ENCODE results near the gene CDH4.
"Not testable (repeated sequence)": the region's sequence is repeated elsewhere in the genome, so short reads cannot be mapped to it uniquely, and the experiment has no call there.

CDH4 gene

DNA sequence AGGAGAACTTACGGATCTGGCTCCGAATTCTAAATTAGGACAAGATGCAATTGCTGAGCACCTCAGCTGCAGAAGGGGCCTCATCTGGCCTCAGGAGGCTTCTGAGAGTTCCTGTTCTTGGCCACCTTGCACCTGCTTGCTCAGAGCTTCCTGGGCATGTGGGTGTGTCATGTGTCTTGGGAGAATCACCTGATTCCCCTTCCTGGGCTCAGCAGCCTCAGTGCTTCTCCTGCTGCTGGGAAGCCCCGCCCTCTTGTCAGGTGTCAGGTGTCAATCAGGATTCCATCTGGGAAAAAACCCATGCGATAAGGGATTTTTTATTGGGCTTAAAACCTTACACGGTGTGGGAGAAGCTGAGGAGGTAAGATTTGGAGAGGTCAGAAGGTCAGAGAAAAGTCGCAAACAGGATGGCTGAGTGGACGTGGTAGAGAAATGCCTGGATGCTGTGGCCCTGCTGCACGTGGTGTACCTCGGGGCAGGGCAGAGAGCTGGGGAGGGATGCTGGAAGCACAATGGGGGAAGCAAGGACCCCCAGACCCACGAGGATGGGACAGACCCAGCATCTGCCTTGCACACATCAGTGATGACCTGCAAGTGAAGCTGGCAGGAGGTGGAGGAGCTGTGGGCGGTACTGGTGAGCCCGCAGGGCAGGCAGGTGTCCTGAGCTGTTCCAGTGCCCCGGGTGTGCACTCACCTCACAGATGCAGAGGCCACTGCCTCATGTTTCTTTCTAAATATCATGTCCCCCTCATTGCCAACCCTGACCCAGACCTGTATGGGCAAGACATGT lies 170.8 kb downstream of the CDH4 start:
- no peak overlapping the region for H3K4me3 ChIP-seq (ENCODE audit: low read depth, low read length)
- TF ChIP-seq, protein P1, sequence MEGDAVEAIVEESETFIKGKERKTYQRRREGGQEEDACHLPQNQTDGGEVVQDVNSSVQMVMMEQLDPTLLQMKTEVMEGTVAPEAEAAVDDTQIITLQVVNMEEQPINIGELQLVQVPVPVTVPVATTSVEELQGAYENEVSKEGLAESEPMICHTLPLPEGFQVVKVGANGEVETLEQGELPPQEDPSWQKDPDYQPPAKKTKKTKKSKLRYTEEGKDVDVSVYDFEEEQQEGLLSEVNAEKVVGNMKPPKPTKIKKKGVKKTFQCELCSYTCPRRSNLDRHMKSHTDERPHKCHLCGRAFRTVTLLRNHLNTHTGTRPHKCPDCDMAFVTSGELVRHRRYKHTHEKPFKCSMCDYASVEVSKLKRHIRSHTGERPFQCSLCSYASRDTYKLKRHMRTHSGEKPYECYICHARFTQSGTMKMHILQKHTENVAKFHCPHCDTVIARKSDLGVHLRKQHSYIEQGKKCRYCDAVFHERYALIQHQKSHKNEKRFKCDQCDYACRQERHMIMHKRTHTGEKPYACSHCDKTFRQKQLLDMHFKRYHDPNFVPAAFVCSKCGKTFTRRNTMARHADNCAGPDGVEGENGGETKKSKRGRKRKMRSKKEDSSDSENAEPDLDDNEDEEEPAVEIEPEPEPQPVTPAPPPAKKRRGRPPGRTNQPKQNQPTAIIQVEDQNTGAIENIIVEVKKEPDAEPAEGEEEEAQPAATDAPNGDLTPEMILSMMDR (IDR thresholded peaks at IDR 0.05; ENCODE audit: low read depth, low read length), result no peak

DNA sequence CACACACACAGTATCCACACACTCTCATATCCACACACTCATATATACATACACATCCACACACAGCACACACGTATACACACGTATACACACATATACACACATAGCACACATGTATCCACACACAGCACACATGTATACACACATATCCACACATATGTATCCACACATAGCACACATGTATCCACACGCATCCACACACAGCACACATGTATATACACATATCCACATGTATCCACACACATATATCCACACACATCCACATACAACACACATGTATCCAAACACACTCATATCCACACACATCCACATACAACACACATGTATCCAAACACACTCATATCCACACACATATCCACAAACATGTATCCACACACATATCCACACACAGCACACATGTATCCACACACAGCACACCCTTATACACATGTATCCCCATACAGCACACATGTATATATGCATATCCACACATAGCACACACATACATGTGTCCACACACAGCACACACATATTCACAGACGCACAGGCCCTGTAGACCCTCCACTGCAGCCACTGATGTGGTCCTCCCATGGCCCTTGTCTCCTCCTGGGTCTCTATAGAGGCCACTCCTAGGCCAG lies 172.1 kb downstream of the CDH4 start:
- no peak overlapping the region for H3K4me3 ChIP-seq (ENCODE audit: low read depth, low read length)
- TF ChIP-seq, protein P1 (IDR thresholded peaks at IDR 0.05; ENCODE audit: low read depth, low read length), result no peak

DNA sequence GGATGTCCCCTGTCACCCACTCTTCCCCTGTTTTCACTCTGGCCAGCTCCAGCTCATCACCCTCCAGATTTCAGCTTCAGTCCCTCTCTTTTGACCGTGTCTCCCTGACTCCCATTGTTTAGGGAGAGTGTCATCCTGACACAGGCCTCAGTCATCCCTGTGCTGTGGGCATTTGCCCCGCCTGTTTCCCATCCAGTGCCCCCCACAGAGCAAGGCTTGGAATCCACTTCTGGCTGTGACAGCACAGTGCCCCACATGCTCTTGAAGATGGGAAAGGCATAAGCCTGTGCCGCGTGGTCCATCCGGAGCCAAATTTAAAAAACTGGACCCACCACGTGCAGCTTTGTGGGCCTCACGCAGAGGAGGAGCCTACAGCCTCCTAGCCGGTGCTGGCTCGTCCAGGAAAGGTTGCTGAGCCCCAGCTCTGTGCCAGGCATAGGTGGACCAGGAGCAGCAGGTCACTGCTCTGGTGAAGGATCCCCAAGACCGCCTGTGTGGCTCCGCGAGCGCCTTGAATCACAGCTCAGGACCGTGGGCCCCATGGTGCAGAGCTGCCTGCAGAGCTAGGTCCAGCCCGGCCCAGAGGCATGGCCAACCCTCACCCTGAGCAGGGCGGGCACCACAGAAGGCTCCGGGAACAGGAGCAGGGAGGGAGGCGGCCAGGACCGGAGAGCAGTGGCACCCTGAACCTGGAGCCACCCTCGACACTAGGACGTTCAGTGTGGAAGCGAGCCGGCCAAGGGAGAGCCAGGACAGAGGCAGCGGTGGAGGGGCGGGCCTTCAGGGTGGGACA lies 172.8 kb downstream of the CDH4 start:
- H3K4me3 ChIP-seq (ENCODE audit: low read depth, low read length), result no peak overlapping the region
- TF ChIP-seq, protein P1 (IDR thresholded peaks at IDR 0.05; ENCODE audit: low read depth, low read length), result no peak

DNA sequence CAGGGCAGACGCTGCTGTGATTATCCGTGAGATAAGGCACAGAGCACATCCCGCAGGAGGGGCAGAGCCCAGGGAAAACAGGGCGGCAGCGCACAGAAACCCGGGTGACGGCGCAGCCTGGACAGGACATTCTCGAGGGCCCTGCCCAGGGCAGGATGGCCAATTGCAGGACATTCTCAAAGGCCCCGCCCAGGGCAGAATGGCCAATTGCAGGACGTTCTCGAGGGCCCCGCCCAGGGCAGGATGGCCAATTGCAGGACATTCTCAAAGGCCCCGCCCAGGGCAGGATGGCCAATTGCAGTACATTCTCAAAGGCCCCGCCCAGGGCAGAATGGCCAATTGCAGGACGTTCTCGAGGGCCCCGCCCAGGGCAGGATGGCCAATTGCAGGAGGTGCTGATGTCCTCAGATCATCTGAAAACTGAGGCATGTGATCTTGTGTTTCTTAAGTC lies 173.5 kb downstream of the CDH4 start:
- not testable (repeated sequence) for H3K4me3 ChIP-seq (ENCODE audit: low read depth, low read length)

DNA sequence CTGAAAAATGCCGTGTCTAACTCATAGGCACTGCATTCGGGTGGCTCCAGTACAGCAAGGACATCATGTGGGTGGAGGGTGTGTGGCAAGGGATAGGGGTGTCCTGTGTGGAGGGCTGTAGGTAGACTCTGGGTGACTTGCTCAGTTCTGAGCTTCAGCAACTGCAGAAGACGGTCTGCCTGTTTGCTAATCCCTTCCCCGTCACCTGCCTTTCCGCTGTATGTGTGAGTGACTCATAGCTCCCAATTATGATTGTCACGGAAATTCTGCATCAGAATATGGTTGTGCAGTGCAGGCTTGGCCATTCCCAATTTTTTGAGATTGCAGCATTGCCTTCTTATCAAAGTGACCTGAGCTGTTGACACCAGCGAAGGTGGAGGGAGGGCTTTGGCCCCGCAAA lies 174.3 kb downstream of the CDH4 start:
- TF ChIP-seq, protein P1 (IDR thresholded peaks at IDR 0.05; ENCODE audit: low read depth, low read length), result no peak
- H3K4me3 ChIP-seq (ENCODE audit: low read depth, low read length), result no peak overlapping the region

DNA sequence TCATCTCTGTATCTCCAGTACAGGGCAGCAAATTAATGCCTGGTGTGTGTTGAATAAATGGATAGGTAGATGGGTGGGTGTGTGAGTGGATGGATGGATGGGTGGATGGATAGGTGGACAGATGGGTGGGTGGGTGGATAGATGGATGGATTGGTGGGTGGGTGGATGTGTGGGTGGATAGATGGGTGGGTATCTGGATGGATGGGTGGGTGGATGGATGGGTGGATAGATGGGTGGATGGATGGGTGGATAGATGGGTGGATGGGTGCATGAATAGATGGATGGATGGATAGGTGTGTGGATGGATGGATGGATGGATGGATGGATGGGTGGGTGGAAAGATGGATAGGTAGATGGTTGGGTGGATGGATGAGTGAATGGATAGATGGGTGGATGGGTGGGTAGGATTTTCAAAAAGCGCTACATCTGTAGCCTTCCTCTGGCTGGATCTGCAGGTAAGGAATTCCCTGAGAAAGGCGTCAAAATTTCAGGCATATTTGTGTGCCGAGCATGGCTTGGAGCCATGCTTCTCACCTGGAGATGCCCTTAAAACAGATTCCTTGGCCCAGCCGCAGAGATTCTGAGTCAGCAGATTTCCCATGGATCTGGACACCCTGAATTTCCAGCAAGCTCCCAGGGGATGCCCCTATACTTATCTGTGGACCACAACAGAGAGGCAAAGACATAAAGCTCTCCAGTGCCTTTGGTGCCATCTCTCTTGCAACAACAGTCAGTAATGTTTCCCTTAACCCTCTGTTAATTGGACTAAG lies 177.6 kb downstream of the CDH4 start:
- H3K4me3 ChIP-seq (ENCODE audit: low read depth, low read length), result no peak overlapping the region
- TF ChIP-seq, protein P1 (IDR thresholded peaks at IDR 0.05; ENCODE audit: low read depth, low read length), result no peak

DNA sequence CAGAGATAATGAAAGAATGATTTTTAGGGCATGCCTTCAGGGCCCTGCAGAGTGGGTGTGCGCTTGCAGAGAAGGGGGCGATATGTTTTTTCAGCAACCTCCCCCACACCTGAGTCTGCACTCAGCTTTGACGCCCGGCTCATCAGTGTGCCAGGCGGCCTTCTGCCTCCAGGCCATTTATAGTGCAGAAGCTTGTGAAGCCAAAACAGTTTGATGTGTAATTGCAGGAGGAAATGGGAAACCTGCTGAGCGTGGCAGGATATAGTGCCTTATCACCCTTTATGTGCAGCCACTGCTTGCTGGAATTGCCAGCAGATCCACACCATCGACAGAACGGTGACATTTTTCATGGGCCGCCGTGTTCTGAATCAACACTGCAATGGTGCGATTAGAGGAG lies 178.2 kb downstream of the CDH4 start:
- H3K4me3 ChIP-seq (ENCODE audit: low read depth, low read length), result no peak overlapping the region
- TF ChIP-seq, protein P1 (IDR thresholded peaks at IDR 0.05; ENCODE audit: low read depth, low read length), result no peak
